ENCODE data around the gene CDK13. TPM values are rescaled to one million over a fixed set of nuclear protein-coding genes. Genes with fewer than 3 reads are reported as not detected.

CDK13 gene
- polyA plus RNA-seq, 1 experiment: 24.1 TPM

DNA sequence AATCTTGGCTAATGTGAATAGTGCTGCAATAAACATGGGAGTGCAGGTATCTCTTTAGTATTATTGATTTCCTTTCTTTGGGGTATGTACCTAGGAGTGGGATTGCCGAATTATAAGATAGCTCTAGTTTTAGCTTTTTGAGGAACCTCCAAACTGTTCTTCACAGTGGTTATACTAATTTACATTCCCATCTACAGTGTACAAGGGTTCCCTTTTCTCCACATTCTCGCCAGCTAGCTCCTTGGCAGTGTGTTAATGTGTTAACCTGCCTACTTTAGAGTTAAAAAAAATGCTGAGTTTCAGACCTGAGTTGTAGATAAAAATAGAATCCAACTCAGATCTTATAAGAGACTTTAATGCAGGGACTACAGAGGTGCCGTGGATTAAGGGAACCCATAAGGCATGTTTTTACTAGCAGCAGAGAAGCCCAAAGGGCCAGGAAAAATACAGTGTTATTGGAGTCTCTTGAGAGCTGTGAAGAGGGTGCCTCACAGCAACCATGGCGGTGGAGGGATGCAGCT, 35.4 kb downstream of the CDK13 start:
- POLR2A ChIA-PET: interaction anchor here (0.7 kb wide), 1 partner anchor 18 kb away, joined by 3 read pairs; no protein-coding TSS in a partner anchor
- no peak for TF ChIP-seq CTCF (IDR thresholded peaks at IDR 0.05; ENCODE audit: insufficient read depth, low read depth, low read length)
- no peaks in the 10 kb centered on the region for H3K27me3 ChIP-seq (ENCODE audit: control insufficient read depth, insufficient read depth, low read length)
- H3K36me3 ChIP-seq (ENCODE audit: control insufficient read depth, insufficient read depth, low read length): peaks cover 1% of the 10 kb centered on the region; the same call in 1 of the 2 replicates
- DNase-seq (ENCODE audit: low read depth): no peak
- H3K4me3 ChIP-seq (ENCODE audit: low read depth, low read length): no peak overlapping the region
- CTCF ChIA-PET: interaction anchor here (0.6 to 1.3 kb wide), 4 partner anchors 18 to 89 kb away, joined by 3 to 5 read pairs (median 3); no protein-coding TSS in a partner anchor

- no peaks in the 10 kb centered on the region for H3K27me3 ChIP-seq (ENCODE audit: control insufficient read depth, insufficient read depth, low read length)
- POLR2A ChIA-PET: no interaction called here
- TF ChIP-seq CTCF (IDR thresholded peaks at IDR 0.05; ENCODE audit: insufficient read depth, low read depth, low read length): no peak
- no peak overlapping the region for H3K4me3 ChIP-seq (ENCODE audit: low read depth, low read length)
- peaks cover 2% of the 10 kb centered on the region for H3K36me3 ChIP-seq (ENCODE audit: control insufficient read depth, insufficient read depth, low read length)
- no peak for DNase-seq (ENCODE audit: low read depth)
- CTCF ChIA-PET: no interaction called here
Observed at GRCh38 chr7:39987641-39988347, 37.7 kb downstream of the CDK13 start.

GRCh38 chr7:40000734-40001315, 50.8 kb downstream of the CDK13 start:
- no peak for DNase-seq (ENCODE audit: low read depth)
- peaks cover 5% of the 10 kb centered on the region for H3K36me3 ChIP-seq (ENCODE audit: control insufficient read depth, insufficient read depth, low read length)
- POLR2A ChIA-PET: no interaction called here

GRCh38 chr7:40001649-40002048, 51.6 kb downstream of the CDK13 start:
- ChIA-PET CTCF (no interaction called here), POLR2A (no interaction called here)
- no peak overlapping the region for H3K4me3 ChIP-seq (ENCODE audit: low read depth, low read length)
- no peaks in the 10 kb centered on the region for H3K27me3 ChIP-seq (ENCODE audit: control insufficient read depth, insufficient read depth, low read length)
- H3K36me3 ChIP-seq (ENCODE audit: control insufficient read depth, insufficient read depth, low read length): peaks cover 5% of the 10 kb centered on the region
- TF ChIP-seq CTCF (IDR thresholded peaks at IDR 0.05; ENCODE audit: insufficient read depth, low read depth, low read length): no peak
- DNase-seq (ENCODE audit: low read depth): no peak

More at GRCh38 chr7:40000734-40001315, 50.8 kb downstream of the CDK13 start:
- TF ChIP-seq CTCF (IDR thresholded peaks at IDR 0.05; ENCODE audit: insufficient read depth, low read depth, low read length): no peak
- Histone ChIP-seq H3K27me3 (ENCODE audit: control insufficient read depth, insufficient read depth, low read length) (no peaks in the 10 kb centered on the region), H3K4me3 (ENCODE audit: low read depth, low read length) (no peak overlapping the region)
- CTCF ChIA-PET: no interaction called here

DNA sequence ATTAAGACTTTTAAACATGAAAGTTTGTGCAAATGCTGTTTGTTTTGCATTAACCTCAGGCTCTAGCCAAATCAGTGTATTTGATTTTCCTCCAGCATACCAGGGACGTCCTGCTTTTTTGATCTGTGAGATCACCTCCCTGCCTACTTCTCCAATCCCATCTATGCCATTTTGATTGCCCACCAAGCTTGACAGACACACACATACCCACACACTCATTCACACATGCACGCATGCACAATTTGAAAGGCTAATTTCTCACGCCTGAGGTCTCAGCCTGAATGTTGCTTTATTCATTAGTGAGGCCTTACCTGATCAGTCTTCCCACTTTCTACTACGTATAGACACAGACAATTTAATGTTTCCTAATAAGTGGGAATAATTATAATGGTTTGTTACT, 53.5 kb downstream of the CDK13 start:
- no peak for TF ChIP-seq CTCF (IDR thresholded peaks at IDR 0.05; ENCODE audit: insufficient read depth, low read depth, low read length)
- no peak for DNase-seq (ENCODE audit: low read depth)
- POLR2A ChIA-PET: interaction anchor here (0.5 kb wide), 1 partner anchor 19 kb away, joined by 3 read pairs; no protein-coding TSS in a partner anchor
- Histone ChIP-seq H3K4me3 (ENCODE audit: low read depth, low read length) (no peak overlapping the region), H3K36me3 (ENCODE audit: control insufficient read depth, insufficient read depth, low read length) (peaks cover 5% of the 10 kb centered on the region), H3K27me3 (ENCODE audit: control insufficient read depth, insufficient read depth, low read length) (no peaks in the 10 kb centered on the region)
- CTCF ChIA-PET: interaction anchor here (0.6 to 1.0 kb wide), 2 partner anchors 16 to 18 kb away, joined by 3 to 5 read pairs; no protein-coding TSS in a partner anchor
